ENCODE measurements around the gene GNAO1.
A peak's percentile ranks its signal among the peaks of the same experiment; 100 is the strongest.

The GNAO1 gene

DNA sequence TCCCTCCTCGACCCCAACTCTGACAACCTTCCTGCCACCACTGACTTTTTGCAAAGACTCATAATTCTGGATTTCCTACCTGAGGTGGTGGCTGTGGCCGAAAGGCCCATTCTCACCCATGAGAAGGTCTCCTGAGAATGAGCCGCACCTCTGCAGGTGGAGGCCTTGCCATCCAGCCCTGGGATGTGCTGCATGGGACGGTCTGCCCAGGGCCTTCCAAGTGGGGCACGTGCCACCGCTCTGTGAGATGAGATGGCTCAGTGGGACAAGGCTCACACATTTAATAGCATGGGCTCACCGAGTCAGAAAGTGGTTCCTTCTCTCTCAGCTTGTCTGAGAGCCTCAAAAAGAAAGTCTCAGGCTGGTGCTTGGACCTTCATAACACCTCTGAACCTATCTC is 121.3 kb downstream of the GNAO1 start:
- DNase-seq (ENCODE audit: low read depth in 2 of 2), result no peak

DNA sequence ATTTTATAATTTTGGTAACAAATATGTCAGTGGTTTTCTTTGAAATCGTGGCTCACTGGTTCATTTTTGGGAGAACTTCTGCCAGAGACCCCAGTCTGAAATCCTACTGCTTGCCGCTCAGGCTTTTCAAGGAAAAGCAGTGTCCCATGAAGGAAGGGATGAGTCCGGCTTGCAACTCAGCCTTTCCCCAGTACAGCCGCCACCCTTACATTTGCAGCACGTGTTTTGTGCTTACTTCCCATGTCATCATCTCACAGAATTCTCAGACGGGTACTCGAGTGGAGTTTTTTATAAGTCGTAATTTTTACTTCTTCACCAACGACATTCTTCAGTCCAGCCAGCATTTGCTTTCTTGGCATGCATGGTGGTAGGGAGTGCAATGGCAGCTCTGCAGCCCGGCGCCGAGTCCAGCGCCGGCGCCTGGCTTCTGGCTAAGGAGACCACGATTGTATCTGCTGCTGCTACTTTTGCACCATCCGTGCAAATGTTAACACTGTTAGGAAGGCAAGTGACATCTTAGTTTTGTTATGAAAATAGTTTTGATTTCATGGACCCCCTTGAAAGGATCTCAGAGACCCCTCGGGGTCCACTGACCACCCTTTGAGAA is 123.1 kb downstream of the GNAO1 start:
- no peak for DNase-seq (ENCODE audit: low read depth in 2 of 2)

DNA sequence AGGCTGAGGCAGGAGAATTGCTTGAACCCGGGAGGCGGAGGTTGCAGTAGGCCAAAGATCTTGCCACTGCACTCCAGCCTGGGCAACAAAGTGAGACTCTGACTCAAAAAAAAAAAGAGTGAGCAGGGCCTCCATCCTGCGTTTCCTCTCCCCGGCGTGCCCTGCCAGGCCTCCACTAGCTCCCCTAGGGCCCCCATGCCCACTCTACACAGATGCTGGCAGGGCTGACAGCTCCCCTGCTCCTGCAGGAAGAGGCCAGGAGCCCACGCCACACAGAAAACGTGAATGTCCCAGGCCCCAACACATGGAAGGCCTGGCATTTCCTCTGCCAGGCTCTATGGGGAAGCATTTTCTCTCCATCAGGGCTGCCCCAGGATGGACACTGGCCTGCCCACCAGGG is 124.7 kb downstream of the GNAO1 start:
- DNase-seq (ENCODE audit: low read depth in 2 of 2), result no peak

DNA sequence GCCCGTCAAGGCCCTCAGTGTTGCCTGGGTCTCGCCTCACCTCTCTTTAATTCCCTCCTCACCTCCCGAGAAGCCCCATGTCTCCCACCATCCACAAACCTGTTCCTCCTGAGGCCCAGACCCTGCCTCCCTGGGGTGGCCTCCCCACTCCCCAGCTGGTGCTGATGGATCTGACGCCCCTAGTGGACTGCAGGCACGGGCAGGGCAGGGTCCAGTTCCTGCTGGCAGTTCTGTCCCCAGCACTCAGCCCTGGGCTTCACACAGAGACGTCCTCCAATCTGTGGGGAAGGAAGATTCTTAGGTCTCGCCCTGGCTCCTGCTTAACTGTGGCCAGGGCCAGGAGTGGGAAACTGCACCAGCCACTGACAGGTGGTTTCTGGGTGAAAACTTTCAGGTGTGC is 125.3 kb downstream of the GNAO1 start:
- DNase-seq (ENCODE audit: low read depth in 2 of 2), result no peak

DNA sequence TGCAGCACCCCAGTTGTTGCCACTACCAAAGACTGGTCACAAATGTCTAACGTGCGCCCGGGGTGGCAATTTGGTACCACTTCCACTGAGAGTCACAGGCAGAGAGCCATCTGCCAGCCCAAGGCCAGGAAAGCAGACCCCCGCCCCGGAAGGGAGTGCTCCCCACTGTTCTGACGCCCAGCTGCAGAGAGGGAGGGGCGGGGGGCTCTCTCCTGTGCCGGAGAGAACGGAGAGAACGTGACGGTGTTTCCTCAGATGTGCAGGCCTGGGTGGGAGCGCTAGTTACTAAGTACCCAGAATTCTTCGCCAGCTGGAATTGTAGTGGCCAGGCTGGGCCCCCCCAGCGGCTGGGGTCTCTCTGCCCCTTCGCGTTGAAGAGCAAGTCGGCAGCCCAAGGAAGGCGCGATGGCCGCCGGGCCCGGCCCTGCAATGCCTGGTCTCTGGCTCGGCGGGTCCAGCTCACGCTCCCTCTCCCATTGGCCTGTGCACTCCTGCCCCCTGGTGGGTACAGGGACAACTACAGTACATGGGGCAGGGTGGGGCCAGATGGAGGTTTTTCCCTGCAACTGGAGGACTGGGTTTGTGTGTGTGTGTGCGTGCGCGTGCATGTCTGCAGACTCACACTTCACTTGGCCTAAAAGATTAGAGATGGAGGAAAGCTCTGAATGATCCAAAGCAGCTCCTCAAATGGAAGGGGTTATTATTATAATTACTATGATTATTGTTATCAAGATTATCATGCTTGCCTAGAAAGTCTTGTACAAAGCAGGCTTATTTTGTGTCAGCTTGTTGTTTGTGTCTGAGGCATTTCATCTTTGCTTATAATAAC is 126.9 kb downstream of the GNAO1 start:
- peak; percentile 57 to 58 for DNase-seq (ENCODE audit: low read depth in 2 of 2)

DNA sequence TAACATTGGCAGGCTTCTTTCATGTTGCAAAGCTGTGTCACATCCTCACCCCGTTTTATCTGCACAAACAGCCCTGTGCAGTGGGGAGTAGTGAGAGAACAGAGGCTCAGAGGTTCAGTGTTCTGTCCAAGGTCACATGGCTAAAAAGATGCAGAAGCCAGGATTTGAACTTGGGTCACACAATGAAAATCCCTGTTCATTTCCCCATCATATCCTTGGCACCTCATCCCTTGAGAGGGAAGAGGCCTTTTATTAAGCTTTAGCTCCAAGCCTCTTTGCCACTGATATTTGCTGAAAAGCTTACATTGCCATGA is 127.5 kb downstream of the GNAO1 start:
- DNase-seq (ENCODE audit: low read depth in 2 of 2), result no peak

DNA sequence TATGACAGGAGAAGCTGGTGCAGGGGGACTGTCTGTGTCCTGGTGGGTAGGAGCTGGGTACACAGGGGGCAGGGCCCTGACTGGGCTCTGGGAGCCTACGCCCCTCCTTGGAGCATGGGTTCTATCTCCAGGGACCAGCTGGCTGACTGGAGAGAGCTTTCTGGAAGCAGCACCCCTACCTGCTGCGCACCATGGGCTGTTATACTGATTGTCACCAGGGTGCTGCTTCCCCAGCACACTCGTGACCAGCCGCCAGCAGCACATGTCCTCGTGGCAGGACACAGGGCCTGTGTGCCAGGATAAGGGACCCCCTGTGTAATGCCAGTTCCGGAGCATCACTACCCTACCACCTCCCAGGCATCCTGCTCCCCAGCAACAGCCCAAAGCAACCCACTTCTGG is 128.1 kb downstream of the GNAO1 start:
- DNase-seq (ENCODE audit: low read depth in 2 of 2), result no peak

DNA sequence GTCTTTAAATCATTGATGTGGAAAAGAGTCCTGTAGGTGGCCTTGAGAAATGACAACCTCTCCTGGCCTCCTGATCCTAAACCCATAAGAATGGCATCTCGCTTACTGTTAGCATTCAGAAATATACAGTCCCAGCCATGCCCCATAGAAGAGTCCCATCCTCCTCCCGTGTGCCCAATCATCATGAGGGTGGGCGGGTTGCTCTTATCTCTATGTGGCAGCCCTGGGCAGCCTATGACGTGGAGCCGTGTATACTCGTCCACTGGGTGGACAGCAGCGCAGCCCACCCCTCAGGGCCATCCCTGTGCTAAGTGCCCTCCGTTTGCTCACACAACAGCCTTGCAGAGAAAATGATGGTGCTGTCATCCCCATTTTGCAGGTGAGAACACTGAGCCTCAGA is 128.8 kb downstream of the GNAO1 start:
- DNase-seq (ENCODE audit: low read depth in 2 of 2), result no peak

DNA sequence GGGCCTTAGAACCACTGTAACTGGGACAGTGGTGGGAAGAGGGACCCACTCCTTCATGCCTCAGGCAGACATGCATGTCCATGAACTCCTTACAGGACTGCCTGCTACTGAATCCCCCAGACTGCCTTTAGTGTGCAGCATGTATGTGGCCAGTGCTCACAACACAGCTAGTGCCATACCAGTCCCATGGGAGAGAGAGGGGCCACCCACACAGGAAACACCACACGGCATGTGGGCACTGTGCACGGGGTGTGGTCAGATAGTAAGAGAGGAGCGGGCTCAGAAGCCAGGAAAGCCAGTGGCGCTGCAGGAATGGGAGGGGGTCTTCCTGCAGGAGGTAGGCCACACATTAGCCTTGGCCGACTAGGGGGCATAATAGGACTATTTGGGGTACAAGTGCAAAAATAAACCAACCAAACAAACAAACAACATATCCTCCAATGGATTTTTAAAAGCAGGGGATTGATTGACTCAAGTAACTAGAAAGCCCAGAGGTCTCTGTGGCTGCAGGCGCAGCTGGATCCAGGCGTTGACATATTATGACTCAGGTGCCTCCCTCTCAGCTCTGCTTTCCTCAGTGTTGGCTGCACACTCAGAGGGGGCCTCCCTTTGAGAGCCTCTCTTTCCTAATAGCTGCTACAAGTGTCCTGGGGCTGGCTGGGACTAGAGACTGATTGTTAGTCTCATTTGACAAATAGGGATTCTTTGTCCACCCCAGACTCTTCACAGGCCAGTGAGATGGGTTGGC is 129.7 kb downstream of the GNAO1 start:
- no peak for DNase-seq (ENCODE audit: low read depth in 2 of 2)

DNA sequence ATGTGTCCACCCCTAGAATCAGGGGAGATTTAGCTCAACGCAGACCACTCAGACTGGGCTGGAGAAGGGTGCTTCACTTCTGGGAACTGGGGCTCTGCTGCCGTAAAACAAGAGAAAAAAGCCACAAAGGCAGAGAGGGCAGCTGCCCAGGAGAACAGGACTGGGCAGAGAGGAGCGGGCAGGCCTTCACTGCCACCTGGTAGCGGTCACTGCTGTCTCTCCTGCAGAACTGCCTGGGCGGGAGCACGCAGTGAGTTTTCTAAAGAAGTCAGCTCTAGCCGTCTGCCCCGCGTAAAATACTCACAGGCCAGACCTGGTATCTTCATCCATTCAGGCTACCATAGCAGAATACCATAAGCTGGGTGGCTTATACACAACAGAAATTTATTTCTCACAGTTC is 130.3 kb downstream of the GNAO1 start:
- DNase-seq (ENCODE audit: low read depth in 2 of 2), result no peak

DNA sequence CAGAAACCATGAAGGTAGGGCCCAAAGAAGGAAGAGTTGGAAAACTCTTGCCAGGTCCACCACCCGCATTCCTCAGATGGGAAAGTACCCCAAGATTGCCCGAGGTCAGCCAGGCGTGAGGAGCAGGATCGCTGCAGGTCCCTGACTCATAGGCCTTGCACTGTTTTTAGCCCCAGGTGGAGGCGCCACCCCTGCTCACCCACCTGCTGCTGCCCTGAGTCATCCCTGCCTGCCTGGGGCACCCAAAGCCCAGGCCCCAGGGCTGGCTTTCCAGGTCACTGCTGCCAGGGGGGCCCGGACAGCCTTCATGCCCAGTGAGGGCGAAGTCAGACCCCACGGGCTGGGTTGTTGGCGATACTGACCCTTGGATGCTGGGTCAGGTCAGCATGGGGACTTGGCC is 133.1 kb downstream of the GNAO1 start:
- no peak for DNase-seq (ENCODE audit: low read depth in 2 of 2)

DNA sequence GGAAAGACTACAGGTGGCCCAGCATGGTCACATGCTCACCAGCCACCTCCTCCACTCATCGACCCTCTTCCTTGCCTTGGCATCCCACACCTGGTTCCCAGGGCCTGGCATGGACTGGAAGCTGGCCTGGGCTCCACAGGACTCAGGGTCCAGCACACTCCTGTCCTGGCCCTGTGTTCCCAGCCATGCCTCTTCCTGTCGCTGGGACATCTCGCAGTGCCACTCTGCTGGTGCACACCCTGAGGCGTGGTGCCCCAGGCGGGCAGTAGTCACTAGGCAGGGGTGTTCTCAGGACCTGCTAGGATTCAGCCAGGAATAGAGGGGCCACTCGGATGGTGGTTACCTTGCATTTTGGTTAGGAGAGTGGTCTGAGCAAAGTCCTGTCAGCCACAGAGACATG is 134.7 kb downstream of the GNAO1 start:
- no peak for DNase-seq (ENCODE audit: low read depth in 2 of 2)

DNA sequence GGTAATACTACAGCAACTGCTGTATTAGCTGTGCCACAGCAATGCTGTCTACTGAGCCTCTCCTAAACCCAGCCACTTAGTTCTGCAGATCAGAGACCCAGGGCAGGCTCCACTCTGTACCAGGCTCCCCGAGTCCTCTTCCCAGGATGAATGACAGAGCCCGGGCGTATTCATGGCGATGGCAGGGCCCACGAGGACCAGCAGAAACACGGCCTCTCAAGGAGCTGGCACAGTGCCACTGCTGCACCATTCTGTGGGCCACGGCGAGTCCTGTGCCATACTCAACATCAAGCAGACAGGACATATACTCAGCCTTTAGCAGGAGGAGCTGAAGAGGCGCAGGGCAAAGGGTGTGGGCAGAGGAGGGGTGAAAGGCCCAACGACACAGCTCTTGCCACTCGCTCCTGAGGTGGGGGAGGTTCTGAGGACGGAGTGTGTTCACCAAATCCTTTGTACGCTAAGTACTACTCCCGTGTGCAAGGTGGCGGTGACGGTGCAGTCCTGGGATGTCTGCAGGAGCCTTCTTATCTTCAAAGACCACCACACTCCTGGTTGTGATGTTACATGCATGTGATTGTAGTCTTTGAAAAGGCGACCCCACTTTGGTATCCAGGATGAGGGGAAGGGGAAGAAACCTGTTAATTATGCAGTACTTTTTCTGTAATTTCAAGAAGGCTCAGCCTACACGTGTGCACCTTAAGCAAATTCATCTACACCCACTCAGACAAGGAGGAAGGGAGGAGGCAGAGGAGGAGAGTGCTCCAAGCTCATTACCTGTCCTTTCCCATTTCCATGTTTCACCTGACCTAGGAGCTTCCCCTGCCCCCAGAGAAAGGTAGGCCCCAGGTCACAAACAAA is 136.0 kb downstream of the GNAO1 start:
- DNase-seq (ENCODE audit: low read depth in 2 of 2), result no peak

DNA sequence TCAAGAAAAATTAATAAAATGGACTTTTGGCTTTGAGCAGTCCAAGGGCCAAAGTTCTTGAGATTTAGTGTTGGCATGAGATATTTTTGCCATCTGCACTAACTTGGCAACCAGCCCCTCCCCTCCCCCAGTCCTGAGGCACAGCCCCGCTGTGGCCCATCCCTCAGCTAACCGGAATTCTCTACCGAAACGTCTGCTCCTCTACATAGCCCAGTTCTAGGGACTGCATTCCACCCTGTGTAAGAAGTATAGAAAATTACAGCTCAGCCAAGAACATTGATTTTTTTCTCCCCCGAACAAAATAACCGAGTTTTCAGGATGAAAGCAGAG is 136.6 kb downstream of the GNAO1 start:
- no peak for DNase-seq (ENCODE audit: low read depth in 2 of 2)

DNA sequence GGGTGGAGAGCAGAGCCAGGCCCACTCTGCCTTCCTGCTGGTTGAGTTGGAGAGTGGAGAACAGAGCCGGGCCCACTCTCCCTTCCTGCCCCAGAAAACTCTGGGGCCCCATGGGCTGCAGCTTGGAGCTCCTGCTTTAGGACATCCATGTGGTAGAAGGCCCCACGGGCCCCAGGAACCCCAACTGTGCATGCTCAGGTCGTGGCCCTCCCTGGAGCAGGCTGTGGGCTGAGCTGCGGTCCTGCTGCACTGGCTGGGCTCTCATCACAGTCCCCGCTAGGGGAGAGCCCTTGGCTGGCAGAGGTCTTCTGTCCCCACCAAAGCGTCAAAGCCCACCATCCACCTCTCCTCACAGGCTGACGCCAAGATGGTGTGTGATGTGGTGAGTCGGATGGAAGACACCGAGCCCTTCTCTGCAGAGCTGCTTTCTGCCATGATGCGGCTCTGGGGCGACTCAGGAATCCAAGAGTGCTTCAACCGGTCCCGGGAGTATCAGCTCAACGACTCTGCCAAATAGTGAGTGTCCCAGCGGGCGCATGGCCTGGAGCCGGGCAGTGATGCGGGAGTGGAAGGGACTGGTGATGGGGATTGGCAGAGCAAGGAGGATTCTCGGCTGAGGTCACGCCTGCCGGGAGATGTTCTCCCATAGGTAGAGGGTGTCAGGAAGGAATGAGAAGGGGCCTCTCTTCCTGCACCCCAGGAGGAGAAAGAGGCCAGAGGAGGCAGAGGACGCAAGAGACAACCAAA is 137.2 kb downstream of the GNAO1 start:
- no peak for DNase-seq (ENCODE audit: low read depth in 2 of 2)

DNA sequence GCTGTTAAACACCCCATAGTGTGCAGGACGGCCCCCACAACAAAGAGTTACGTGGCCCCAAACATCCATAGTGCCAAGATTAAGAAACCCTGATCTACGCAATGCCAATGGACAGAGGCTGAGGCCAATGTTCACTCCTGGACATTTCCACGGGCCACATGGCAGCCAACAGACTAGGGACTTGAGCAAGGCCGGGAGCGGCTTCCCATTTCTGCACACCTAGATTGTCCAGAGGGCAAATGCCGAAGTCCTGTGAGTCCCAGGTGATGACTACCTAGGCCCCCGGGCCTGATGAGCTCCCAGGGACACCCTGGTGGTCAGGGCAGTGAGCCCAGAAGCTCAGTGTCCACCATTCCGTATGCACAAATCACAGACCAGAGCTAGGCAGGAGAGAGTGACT is 138.6 kb downstream of the GNAO1 start:
- DNase-seq (ENCODE audit: low read depth in 2 of 2), result no peak

DNA sequence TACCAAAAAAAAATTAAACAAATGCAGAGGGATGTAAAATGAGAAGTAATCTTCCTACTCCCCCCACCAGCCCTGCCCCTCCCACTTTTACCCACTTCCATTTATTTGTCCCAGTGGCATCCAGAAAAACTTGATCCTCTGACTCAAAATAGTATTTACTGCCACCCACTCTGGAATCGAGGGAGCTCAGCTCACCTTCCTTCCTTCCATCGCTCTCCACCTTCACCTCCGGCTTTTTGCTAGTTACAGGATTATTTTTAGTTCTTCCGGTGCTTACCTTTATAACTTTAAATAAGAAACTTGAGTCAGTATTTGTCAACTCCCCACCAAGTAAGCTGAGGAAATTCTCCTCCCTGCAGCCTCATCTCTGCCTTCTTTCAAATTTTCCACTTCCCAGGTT is 139.2 kb downstream of the GNAO1 start:
- DNase-seq (ENCODE audit: low read depth in 2 of 2), result no peak

DNA sequence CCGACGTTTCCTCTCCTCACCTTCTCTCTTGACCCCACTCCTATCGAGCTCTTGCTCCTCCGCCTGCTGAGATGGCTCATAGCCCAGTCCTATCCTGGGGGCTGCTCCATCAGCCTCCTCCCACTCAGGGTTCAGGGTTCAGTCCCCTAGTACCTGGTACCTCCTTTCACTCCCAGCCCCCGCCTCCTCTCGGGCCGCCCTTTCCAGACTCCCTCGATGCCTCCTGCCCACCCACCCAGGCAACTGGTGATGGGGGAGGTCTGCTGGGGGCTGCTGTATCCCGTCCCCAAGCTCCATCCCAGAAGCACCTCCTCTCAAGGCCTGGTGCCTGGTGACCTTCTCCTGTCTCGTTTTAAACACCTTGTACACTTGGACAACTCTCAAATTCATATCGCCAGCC is 140.1 kb downstream of the GNAO1 start:
- DNase-seq (ENCODE audit: low read depth in 2 of 2), result no peak

DNA sequence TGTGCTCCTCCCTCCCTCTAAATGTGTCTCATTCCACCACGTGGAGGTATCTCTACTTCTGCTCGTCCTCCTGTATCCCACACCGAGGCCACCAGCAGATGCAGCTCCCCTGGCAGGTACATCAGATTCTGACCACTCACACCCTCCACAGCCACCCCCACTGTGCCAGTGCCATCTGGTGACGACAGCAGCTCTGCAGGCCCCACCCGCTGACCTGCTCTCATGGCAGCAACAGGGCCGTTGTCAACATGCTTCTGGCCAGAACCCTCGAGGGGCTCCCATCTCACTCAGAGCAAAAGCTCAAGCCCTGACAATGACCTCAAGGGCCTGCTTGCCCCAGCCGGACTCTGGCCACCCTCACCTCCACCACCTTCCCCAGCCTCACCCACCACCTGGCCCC is 140.6 kb downstream of the GNAO1 start:
- no peak for DNase-seq (ENCODE audit: low read depth in 2 of 2)

DNA sequence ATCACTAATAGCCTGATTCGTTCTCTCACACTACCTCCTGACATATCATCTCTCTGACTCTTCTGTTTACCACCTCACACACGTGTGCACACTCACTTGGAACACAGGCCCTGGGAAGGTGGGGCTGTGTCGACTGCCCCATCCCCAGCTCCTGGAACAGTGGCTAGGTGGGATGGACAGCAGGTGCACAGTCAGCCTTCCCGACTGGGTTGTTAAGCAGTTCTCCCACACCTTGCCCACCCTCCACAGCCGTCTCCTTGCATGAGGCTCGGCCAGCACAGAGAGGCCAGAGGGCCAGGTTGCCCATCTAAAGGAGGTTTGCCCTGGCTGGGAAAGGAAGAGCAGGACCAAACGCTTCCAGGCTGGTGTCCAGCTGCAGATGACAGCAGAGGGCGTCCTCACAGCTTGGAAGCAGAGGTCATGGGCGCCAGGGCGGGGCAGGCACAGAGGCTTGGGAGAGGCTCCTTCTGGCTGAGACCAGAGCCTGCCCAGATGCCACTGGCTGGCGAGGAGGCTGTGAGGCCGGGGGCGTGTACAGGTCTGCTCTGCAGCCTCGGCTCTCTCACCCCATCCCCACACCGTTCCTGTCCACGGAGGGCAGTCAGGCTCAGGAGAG is 141.3 kb downstream of the GNAO1 start:
- no peak for DNase-seq (ENCODE audit: low read depth in 2 of 2)

DNA sequence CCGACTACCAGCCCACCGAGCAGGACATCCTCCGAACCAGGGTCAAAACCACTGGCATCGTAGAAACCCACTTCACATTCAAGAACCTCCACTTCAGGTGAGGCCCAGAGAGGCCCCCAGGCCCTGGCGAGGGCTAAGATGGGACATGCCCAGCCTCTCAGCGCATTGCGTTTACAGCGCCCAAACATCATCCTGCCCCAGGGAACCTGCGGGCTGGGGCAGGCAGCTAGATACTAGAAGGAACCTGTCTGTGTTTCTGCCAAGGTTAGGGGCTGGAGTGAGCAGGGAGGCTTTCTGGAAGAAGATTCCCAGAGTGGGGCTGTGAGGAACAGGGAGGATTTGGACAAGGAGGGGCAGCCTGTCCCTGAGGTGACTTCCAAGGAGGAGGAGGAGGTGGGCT is 143.5 kb downstream of the GNAO1 start:
- DNase-seq (ENCODE audit: low read depth in 2 of 2), result no peak

All from stimulated activated CD8-positive, alpha-beta memory T cell treated with anti-CD3 and anti-CD28 coated beads, Interleukin-15, amount 100 ng/mL, for 48 hours (primary cell).